Tongue (tissue), 2 donors: ENCODE measurements around the gene FAAP100. TPM values are rescaled to one million over a fixed set of nuclear protein-coding genes. Genes with fewer than 3 reads are reported as not detected.
"Not testable (repeated sequence)": the region's sequence is repeated elsewhere in the genome, so short reads cannot be mapped to it uniquely, and the experiment has no call there.

Experiments used
- DNase-seq: peaks from one replicate; pipeline ENCODE4 v3.0.0-alpha.2; 2015
- total RNA-seq: library from RNA; depleted of rRNA; stranded (reverse); fragments of >200 nt; gene quantifications from one replicate; pipeline ENCODE4 v1.2.3, GENCODE V29; 2014

The FAAP100 gene
- total RNA-seq, 1 donor from 2014 or later, result 17.8 TPM

DNA sequence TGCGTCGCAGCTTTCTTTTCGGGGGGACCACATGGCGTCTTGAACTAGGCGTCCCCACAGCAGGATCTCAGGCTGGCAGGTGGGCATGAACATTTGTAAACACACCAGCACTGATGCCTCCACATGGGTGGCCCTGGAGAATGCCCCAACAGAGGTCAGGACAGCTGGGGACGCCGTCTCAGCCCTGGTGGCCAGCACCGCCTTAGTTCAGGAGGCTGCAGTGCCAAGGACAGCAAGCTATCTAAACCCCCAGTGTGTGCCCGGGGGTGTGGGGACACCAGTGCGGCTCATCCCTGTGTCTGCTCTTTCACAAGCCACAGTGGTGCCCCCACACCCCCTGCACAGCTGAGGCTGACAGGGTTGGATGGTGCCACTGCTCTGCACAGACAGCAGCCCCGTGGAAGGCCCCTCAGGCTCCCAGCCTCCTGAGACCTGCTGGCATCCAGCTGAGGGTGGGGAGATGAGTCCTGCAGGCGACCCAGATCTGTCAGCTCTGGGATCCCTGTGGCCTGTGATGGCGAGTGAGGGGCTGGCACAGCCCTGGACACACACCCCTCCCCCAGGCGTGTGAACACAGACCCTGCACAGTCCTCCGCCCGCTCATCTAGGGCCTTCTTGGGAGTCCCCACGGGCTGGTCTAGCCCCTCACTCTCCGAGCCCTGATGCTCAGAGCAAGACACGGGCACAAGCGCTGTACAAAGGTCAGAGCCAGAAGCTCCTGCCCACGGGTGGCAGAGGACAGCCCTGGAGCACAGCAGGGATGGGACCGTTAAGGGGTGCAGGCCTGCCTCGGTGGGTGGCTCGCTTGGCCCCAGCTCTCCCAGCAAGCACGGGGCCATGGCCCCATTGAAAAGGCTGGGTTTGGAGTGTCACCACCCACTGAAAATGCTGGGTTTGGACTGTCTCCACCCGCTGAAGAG lies 13.2 kb downstream of the FAAP100 start:
- no peak for DNase-seq

DNA sequence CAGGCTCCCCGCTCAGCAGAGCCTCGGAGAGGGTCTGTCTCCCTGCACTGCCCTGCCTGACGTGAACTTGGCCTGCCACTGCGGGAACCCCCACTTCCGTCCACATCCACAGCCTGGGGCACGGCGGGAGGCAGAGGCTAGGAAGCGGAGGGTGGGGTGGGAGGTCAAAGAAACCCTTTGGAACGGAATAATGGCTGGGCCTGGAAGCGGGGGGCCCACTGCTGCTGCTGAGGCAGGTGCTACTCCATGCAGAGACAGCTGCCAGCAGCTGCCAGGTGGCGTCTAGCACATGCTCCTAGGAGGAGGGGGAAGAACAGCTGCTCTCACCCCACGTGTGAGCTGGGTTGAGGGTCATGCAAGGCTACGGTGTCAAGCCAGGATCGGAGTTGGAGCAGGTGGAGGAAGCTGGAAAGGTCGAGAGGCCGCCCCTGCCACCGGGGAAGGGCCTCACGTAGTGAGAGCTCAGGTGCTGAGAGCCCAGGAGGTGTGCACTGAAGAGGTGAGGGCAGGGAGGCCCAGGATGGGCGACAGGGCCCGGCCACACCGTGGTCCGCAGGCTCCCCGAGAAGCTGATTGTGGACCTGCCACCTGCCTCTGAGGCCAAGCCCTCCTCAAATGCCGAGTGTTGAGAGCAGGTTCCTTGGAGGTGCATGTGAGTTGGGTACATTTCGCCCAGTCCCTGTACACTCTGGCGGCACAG lies 14.1 kb downstream of the FAAP100 start:
- peak; percentile 83 for DNase-seq

DNA sequence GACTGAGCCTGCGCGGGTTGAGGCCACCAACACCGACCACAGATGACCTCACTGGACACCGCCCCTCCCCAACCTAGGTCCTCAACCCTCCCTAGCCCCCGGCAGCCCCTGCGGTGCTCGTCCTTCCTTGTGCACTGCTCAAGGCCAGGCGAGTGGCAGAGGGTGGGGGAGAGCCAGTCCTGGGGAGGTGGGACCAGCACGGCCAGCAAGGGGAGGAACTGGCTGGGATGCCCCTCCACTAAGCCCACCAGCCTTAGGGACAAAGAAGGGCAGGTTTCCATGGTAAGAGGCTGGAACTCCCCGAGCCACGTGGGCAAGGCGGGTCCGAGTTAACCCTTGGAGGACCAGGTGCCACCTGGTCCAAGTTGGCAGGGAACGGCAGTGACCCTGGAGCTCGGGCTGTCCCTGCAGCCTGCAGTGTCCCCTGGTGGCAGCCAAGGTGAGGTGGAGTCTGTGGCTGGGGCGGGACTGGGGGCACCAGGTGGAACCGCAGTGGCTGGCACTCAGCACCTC lies 14.8 kb downstream of the FAAP100 start:
- peak; percentile 61 for DNase-seq

DNA sequence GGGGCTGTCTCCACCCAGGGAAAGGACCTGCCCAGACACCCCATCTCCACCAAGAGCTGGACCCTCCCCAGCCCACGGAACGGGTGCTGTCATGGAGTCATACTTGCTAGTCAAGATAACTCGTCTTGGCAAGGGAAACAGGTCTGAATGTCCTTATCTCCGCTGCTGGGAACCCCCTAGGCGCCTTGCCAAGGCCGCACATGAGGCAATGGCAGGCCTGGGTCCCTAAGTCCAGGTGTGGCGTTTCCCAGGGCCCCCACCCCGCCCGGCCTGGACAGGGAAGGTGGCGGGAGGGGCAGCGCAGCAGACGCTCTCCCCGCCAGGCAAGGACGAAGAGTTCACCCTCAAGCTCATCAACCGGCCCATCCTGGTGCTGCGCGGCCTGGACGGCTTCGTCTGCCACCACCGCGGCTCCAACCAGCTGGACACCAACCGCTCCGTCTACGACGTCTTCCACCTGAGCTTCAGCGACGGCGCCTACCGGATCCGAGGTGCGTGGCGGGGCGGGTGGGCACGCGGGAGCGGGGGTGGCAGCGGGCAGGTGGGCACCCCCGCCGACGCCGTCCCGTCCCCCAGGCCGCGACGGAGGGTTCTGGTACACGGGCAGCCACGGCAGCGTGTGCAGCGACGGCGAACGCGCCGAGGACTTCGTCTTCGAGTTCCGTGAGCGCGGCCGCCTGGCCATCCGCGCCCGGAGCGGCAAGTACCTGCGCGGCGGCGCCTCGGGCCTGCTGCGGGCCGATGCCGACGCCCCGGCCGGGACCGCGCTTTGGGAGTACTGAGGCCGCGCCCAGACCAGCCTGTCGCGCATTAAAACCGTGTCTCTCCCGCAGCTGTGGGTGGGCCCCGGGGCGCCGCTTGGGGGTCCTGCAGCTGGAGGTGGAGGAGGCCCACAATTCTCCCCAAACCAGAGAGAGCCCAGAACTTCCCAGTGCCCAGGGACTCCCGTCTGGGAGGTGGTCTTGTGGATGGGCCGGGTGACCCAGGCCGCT lies 15.6 kb downstream of the FAAP100 start:
- no peak for DNase-seq

DNA sequence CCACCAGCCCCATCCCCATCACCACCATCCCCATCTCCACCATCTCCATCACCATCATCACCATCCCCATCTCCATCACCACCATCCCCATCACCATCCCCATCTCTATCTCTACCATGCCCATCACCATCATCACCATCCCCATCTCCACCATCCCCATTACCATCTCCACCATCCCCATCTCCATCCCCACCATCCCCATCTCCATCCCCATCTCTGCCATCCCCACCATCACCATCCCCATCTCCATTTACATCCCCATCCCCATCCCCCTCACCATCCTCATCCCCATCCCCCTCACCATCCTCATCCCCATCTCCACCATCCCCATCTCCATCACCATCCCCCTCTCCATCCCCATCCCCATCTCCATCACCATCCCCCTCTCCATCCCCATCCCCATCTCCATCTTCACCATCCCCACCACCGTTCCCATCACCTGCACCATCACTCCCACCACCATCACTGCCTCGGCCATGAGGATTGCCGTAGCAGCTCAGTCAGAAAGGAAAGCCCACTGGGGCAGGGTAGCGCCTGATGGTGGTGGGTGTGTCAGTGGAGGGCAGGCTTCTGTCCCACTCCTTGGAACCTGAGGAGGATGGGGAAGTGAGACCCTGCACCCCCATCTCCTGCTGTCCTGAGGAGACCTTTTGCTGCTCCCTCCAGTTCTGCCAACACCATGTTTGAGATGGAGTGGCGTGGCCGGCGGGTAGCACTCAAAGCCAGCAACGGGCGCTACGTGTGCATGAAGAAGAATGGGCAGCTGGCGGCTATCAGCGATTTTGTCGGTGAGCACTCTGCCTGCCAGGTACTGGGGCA lies 16.5 kb downstream of the FAAP100 start:
- no peak for DNase-seq

DNA sequence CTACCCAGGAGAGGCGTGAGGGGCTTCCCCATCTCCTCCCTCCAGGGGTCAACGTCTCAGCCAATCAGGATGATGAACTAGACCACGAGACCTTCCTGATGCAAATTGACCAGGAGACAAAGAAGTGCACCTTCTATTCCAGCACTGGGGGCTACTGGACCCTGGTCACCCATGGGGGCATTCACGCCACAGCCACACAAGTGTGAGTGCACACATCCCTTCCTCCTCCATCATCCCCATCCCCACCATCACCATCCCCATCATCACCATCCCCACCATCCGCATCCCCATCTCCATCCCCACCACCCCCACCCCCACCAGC lies 17.2 kb downstream of the FAAP100 start:
- DNase-seq, result no peak

DNA sequence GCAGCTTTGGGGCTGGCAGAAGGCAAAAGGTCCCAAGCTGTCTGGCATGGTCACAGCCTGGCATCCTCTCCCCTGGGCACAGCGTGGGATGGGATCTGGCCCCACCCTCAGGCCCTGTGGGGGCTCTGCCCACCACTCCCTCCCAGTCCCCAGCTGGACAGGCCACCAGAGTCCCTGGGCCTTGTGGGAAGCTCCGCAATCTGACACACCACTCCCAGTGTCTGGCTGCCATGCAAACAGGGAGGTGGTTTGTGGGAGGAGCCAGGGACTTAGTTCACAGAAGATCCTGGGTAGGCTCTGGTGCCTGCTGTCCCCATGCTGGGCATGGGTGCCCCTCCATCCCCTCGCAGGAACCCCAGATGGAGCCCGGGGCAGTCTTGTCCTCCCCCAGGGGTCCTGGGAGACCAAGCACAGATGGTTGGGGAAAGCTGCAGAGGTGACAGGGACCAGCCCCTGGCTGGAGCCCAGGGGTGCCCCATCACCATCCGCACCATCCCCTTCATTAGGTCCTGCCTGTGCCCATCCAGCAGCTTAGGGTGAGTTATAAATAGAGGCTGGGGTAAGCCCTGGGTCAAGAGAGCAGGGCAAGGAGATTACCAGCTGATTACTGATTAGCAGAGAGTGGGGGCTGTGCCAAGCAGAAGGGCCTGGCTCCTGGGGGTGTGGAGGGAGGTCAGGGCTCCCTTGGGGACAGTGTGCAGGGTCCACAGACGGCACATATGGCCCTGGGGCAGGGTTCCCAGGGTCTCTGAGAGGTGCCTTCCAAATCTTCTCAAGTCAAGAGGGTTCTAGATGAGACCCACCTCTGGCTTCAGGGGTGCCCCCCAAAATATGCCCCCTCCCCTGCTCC lies 17.8 kb downstream of the FAAP100 start:
- DNase-seq, result no peak

DNA sequence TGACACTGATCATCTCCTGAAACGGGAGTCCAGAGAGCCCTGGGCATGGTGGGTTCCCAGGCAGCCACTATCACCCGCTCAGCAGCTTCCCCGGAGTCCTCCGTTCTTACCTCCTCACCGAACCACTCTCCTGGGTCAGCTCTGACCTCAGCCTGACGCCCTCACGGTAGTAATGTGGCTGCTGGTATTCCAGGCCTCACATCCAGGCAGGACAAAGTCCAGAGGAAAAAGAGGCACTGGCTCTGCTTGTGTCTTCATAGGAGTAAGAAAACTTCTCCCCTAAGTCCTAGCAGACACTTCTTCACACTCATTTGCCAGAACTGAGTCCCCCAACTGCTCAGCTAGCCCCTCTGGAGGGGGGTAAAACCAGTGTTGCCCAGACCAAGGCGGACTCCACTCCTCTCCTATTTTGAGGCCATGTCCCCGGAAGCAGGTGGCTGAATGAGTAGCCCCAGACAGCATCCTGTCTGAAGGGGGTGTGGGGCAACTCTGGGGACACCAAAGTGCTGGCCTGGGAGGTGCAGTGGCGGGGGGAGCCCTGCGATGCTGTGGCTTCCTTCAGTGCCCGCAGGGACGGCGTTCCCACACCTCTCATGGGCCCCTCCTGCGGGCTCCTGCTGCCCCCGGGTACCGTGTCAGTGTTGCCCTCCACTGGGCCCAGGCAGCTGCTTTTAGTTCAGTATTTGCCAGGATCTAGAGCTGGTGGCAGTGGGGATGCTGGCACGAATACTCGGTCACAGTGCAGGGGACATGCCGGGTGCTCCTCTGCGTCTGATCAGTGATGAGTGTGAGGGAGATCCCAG lies 18.6 kb downstream of the FAAP100 start:
- no peak for DNase-seq

DNA sequence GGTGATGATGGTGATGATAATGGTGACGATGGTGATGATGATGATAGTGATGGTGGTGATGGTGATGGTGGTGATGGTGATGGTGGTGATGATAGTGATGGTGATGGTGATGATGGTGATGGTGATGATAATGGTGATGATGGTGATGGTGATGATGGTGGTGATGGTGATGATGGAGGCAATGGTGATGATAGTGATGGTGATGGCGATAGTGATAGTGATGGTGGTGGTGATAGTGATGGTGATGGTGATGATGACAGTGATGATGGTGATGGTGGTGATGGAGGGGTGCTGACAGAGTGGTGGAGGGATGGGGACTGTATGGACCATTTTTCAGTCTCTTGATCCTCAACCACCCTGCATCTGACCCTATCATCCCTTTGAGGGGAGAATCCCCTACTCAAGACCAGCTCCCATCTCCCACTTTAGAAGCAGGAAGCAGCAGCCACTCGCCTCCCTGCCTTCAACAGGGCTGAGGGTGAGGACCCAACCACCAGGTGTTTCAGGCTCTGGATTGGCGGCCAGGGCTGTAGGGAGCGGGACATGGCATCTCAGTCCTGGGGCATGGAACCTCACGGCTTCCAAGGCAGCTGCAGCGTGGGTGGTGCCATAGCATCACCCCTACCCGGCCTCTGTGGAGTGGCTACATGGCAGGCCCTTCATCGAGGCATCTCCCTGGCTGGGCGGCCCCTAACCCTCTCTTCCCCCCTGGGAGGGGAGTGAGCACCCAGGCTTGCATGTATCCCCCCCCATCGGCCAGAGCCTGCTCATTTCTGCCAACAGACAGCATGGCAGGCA lies 19.5 kb downstream of the FAAP100 start:
- DNase-seq, result no peak

DNA sequence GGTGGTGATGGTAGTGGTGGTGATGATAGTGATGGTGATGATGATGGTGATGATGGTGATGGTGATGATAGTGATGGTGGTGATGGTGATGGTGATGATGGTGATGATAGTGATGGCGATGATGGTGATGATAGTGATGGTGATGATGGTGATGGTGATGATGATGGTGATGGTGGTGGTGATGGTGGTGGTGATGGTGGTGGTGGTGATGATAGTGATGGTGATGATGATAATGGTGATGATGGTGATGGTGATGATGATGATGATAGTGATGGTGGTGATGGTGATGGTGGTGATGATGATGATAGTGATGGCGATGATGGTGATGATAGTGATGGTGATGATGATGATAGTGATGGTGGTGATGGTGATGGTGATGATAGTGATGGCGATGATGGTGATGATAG lies 20.2 kb downstream of the FAAP100 start:
- not testable (repeated sequence) for DNase-seq

DNA sequence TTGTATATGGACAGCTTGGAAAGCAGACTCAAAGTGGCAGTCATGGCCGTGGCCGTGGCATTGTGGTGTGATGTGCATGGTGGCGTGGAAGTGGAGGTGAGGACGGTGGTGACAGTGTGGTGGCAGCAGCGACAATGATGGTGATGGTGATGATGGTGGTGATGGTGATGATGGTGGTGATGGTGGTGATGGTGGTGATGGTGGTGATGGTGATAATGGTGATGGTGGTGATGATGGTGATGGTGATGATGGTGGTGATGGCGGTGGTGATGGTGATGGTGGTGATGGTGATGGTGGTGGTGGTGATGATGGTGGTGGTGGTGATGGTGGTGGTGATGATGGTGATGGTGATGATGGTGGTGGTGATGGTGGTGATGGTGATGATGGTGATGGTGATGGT lies 21.1 kb downstream of the FAAP100 start:
- DNase-seq, result not testable (repeated sequence)

DNA sequence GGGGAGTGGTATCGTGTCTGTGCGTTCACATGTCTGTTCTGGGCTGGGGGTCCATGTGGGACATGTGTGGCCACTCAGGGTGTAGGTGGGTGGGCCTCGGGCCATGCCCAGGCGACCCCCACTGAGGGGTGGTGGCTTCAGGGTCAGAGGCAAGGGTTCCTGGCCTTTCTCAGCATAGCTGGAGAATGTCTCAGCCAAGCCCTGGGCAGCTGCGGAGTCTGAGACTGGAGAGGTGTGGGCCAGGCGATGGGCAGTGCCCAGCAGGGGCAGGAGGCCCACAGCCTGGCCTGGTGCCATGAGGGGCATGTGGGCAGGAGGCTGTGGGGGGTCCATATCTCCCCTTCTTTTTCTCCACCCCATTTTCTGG lies 22.7 kb downstream of the FAAP100 start:
- DNase-seq, result no peak

DNA sequence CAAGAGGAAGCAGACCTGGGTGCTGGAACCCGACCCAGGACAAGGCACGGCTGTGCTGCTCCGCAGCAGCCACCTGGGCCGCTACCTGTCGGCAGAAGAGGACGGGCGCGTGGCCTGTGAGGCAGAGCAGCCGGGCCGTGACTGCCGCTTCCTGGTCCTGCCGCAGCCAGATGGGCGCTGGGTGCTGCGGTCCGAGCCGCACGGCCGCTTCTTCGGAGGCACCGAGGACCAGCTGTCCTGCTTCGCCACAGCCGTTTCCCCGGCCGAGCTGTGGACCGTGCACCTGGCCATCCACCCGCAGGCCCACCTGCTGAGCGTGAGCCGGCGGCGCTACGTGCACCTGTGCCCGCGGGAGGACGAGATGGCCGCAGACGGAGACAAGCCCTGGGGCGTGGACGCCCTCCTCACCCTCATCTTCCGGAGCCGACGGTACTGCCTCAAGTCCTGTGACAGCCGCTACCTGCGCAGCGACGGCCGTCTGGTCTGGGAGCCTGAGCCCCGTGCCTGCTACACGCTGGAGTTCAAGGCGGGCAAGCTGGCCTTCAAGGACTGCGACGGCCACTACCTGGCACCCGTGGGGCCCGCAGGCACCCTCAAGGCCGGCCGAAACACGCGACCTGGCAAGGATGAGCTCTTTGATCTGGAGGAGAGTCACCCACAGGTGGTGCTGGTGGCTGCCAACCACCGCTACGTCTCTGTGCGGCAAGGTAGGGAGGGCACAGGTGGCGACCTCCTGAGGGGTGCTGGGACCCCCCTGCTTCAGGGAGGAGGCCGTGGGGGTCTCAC lies 23.3 kb downstream of the FAAP100 start:
- no peak for DNase-seq

DNA sequence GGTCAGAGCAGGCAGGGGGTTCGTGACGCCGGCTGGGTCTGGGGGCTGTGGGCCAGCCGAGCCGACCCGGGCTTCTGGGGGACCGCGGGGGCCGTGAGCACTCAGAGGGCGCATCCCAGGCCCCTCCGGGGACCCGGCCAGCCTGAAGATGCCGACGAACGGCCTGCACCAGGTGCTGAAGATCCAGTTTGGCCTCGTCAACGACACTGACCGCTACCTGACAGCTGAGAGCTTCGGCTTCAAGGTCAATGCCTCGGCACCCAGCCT lies 23.8 kb downstream of the FAAP100 start:
- DNase-seq, result no peak

DNA sequence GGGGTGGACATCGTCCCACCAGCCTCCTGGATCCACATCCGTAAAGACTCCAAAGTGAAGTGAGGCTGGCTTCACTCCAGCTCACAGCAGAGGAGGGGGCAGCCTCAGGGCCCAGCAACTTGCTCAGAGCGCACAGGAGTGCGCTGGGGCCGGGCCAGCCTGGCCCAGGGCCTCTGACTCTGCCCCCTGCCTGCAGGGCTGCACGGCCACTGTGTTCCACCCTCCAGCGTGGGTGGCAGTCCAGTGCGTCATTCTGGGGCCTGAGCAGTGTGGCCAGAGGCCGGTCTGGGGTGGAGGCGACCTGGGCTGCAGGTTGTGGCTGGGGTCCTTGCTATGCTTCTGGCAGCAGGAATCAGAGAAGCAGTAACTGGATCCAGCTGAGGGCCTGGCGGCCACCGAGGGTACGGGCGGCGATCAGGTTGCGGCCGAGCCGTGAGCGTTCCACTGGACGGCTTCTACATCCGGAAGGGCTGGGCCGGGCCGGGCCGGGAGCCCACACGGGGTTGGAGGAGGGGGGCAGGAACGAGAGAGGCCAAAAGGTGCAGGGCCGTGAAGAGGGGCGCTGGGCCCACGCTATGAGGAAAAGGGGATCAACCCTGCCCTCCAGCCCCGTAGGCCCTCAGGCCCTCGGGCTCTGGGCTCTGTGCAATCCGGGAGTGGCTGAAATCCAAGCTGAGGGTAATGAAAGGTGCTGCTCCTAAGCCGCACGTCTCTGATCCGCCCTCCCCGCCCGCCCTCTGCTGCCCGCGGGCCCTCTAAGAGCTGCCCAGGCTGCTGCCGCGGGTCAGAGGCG lies 24.4 kb downstream of the FAAP100 start, which contains the start of gene FSCN2:
Gene FSCN2 (plus strand): TSS at position 787 of the 793 bp plus-strand sequence. CDS start 155 bp downstream, outside the sequence.
- DNase-seq, result no peak

DNA sequence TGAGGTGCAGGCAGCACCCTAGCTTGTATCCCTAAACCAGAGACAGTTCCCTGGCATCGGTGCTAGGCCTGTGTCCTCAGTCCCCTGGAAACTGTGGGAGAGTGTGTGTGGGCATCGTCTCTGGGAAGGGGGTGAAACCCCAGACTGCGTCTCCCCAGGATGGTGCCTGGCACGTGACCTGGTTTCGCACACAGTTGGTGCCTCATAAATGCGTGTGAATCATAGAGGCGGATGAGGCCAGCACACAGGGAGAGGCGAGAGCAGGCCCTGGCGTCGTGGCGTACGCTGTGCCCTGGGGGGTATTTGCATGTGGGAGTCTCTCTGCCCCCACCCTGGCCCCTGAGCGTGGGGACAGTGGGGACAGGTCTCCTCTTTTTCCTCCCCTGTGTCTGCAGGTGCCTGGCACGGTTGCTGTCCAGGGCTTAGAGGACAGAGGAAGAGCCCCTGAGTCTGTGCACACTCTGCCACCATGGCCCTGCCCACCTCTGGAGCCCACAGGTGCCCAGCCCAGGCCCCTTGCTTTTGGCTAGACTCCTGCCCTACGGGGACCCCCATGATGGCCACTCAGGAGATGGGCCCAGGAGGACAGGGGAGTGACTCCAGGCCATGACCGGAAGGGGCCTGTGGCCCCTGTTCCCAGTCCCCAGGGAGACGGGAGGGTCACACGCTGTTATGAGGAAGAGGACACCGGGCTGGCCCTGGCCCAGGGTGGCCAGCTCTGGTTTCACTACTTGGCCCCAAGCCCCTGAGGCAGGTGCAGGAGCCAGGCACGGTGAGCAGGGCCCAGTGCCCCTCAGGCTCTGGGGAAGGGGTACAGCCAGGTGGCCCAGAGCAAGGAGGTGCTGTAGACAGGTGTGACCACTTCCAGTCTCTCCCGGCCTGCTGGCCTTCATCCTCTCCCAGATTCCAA lies 25.2 kb downstream of the FAAP100 start:
- no peak for DNase-seq
